Fibroblast of villous mesenchyme (primary cell): ENCODE measurements around the gene CLASRP. TPM values are rescaled to one million over a fixed set of nuclear protein-coding genes. Genes with fewer than 3 reads are reported as not detected.

ENCODE experiments used
- DNase-seq: peaks from one replicate; pipeline ENCODE4 v3.0.0-alpha.2; 2010; ENCODE audit warnings: low read depth
- H3K4me3 ChIP-seq: 2 replicates; pipeline ENCODE4 v1.5.1; 2011; ENCODE audit warnings: low read depth, mild to moderate bottlenecking, low read length
- total RNA-seq: library from RNA; depleted of rRNA; stranded (reverse); fragments of >200 nt; gene quantifications from 2 replicates; pipeline ENCODE4 v1.2.3, GENCODE V29; 2012
- TF ChIP-seq, protein P1 (sequence below): IDR thresholded peaks from 2 replicates; pipeline ENCODE4 v1.5.1; 2012; ENCODE audit warnings: low read depth, mild to moderate bottlenecking, low read length; ENCODE audit not compliant: insufficient read depth

CLASRP gene
- total RNA-seq, 1 donor: 16.4 TPM

DNA sequence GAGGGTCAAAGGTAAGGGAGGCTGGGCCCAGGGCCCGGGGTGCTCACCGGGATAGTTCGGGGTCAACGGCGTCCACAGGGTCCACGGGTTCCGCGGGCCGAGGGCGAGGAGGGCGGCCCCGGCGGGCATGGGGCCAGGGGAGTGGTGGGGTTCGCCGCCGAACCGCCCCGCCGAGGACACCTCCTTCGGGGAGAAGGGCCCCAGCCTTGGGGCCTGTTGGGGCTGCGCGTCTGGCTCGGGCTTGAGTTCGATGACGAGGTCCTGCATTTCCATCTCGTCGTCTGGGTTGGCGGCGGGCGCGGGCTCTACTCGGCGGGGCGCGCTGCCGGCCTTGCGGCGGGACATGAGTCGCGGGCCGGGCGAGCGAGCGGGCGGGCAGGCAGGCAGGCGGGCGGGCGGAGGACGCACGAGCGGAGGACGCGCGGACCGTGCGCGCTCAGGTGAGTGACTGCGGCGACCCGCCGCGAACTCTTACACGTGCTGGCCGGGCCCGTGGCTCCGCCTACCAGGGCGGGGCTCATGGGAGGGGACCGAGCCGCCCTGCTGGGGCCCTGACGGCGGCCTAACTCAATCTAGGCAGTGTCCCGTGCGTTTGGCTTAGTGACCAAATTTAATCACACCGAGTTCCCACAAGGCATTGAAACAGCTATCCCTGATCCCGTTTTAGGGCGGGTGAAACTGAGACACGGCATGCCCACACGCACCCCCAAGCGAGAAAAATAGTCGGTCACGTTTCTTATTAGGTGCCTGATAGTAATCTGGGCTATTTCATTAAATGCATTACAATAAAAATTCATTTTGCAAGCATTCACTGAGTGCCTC is 37.4 kb downstream of the CLASRP start, which contains the start of gene ZNF296:
Gene ZNF296, minus strand, starts transcription at position 450 of the 822 bp plus-strand sequence. Its CDS starts 105 bp downstream, at position 345.
- peak; percentile 34 for DNase-seq
- TF ChIP-seq, protein P1, sequence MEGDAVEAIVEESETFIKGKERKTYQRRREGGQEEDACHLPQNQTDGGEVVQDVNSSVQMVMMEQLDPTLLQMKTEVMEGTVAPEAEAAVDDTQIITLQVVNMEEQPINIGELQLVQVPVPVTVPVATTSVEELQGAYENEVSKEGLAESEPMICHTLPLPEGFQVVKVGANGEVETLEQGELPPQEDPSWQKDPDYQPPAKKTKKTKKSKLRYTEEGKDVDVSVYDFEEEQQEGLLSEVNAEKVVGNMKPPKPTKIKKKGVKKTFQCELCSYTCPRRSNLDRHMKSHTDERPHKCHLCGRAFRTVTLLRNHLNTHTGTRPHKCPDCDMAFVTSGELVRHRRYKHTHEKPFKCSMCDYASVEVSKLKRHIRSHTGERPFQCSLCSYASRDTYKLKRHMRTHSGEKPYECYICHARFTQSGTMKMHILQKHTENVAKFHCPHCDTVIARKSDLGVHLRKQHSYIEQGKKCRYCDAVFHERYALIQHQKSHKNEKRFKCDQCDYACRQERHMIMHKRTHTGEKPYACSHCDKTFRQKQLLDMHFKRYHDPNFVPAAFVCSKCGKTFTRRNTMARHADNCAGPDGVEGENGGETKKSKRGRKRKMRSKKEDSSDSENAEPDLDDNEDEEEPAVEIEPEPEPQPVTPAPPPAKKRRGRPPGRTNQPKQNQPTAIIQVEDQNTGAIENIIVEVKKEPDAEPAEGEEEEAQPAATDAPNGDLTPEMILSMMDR: no peak
- H3K4me3 ChIP-seq: peak within 1 kb of the TSS; percentile 65

- TF ChIP-seq, protein P1: no peak
- no peak for DNase-seq
- H3K4me3 ChIP-seq: peak overlapping the region; percentile 65
These were observed 38.2 kb downstream of the CLASRP start for GRCh38 chr19:45076851-45077730.

DNA sequence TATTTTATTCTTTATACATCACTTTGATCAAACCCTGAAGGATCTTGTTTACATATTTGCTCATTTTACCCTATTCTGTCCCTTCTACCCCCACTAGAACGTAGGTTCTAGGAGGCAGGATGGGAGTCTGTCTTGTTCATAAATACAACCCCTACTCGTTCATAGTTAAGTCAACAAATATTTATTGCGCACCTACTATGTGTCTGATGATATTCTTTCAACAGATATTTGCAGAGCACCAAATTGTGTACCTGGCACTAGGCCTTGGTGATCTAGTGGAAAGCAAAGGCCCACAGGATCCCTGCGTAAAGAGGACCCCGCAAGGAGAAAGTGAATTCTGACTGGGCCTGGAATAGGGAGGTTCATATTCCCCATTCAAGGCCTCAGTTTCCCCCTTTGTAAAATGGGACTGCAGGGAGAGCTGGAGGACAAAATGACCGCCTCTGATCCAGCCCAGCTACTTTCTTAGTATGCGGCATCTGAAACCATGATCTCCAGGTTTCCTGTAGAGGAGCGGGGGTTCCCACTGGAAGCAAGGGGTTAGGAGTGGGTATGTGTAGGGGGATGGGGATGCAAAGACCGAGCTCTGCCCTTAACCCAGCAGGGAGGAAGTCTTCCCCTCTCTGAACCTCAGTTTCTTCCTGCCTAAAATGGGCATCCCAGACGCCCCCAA is 39.7 kb downstream of the CLASRP start:
- TF ChIP-seq, protein P1: no peak

GRCh38 chr19:45079063-45079910 is 40.4 kb downstream of the CLASRP start, which contains the start of gene GEMIN7:
TSS of gene GEMIN7 (plus strand) at chr19:45079260. CDS start at chr19:45090115, 10,855 bp downstream.
- TF ChIP-seq, protein P1: no peak
- peak within 1 kb of the TSS; percentile 97 for H3K4me3 ChIP-seq
- DNase-seq: peak; percentile 74

More for the DNA sequence above, 39.7 kb downstream of the CLASRP start:
- no peak for DNase-seq
- peak overlapping the region; percentile 97 for H3K4me3 ChIP-seq

DNA sequence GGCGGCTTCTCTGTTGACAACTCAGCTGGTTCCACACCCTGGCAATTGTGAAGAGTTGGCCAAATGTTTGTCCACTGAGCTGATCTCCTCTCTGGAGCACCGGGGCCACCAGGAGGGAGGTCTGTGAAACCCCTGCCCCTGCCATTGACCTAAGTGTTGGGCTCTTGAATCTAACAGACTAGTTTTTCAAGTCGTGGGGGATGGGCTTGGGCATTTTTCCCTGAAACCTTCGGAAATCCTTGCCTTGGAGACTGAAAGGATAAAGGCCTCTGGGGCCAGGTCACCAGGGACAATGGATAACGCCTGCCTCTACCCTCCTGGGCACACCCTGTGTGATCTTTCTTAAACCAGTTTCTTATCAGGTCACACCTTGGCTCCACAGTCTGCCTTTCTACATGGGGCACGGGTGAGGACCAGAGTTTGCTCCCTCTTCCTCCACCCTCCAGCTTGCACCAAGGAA is 41.1 kb downstream of the CLASRP start:
- DNase-seq: no peak
- TF ChIP-seq, protein P1: no peak

More for the DNA sequence above, 41.1 kb downstream of the CLASRP start:
- peak overlapping the region; percentile 97 for H3K4me3 ChIP-seq
